ENCODE data around the gene NF1. TPM values are rescaled to one million over a fixed set of nuclear protein-coding genes. Genes with fewer than 3 reads are reported as not detected.

NF1 gene
- total and polyA plus RNA-seq, 2 of the 13 experiments (the other 11 are each of a cell fraction or from before 2014, with no cell fraction given) = 21.5 to 26.5 TPM

GRCh38 chr17:31048780-31049179 is 46.0 kb upstream of the NF1 start:
- CTCF ChIA-PET (ENCODE audit: low intra/inter-chr PET ratio, low total read pairs) = no interaction called here

GRCh38 chr17:31050948-31051347 is 43.8 kb upstream of the NF1 start:
- no peak overlapping the region for H3K27ac ChIP-seq (ENCODE audit: extremely low read length, insufficient read depth, low read length)
- no peak overlapping the region for H3K9ac ChIP-seq (ENCODE audit: insufficient read depth, low read depth, low read length)
- CTCF ChIA-PET (ENCODE audit: low intra/inter-chr PET ratio, low total read pairs) = no interaction called here
- no TSS peak for BruUV-seq (replicated peaks)
- no peak overlapping the region for H2AFZ ChIP-seq (ENCODE audit: low read length)
- H3K79me2 ChIP-seq (ENCODE audit: insufficient read depth, low read length) = no peaks in the 10 kb centered on the region
- no peaks in the 10 kb centered on the region; a peak in 2 of 5 replicates for H3K27me3 ChIP-seq (ENCODE audit: control insufficient read depth in 1 of 2, insufficient read depth in 2 of 2, low read length in 2 of 2)
- DNase-seq (ENCODE audit: low spot score) (no peak), FAIRE-seq (no peak), ATAC-seq (no peak)
- H3K36me3 ChIP-seq (replicated peaks in 1 of 2; ENCODE audit: control insufficient read depth in 1 of 2, insufficient read depth in 2 of 2, low read length in 2 of 2) = no peaks in the 10 kb centered on the region
- H3K4me1 ChIP-seq (ENCODE audit: insufficient read depth, low read length) = peaks cover 17% of the 10 kb centered on the region
- TF ChIP-seq IRX3 (CRISPR knock-in tag; IDR thresholded peaks at IDR 0.05; ENCODE audit: borderline replicate concordance, low read depth) (no peak), ZNF75D (CRISPR knock-in tag; IDR thresholded peaks at IDR 0.05; ENCODE audit: borderline replicate concordance) (no peak), ZNF547 (CRISPR knock-in tag; IDR thresholded peaks at IDR 0.05) (no peak), ZNF17 (CRISPR knock-in tag; IDR thresholded peaks at IDR 0.05) (no peak)
- no peak overlapping the region for H3K4me3 ChIP-seq (replicated peaks in 1 of 3; ENCODE audit: insufficient read depth in 1 of 3, low read depth in 2 of 3, low read length in 3 of 3)
- in situ Hi-C loops (cut with HindIII; ENCODE audit: extremely low pct_ligation_motif_present, low pct_unique_long_range_greater_than_20kb) = no loop called here
- H3K4me2 ChIP-seq (ENCODE audit: low read depth, low read length) = no peak overlapping the region
- WGBS (ENCODE audit: low lambda C conversion rate) = 68% methylated on average over 5 of the region's 9 CpGs
- no peaks in the 10 kb centered on the region for H4K20me1 ChIP-seq (ENCODE audit: insufficient read depth, low read length)
- no peaks in the 10 kb centered on the region for H3K9me3 ChIP-seq (ENCODE audit: low read length)
- intact Hi-C loops (cut with micrococcal nuclease; ENCODE audit: unreplicated experiment) = no loop called here
- POLR2A ChIA-PET = no interaction called here

More at GRCh38 chr17:31048780-31049179, 46.0 kb upstream of the NF1 start:
- ATAC-seq (no peak), FAIRE-seq (no peak), DNase-seq (ENCODE audit: low spot score) (no peak)
- TF ChIP-seq CEBPB (IDR thresholded peaks at IDR 0.05; ENCODE audit: borderline replicate concordance, low read depth, low read length) (peak; percentile 22; the same call in 1 of the 2 replicates), ZNF556 (CRISPR knock-in tag; IDR thresholded peaks at IDR 0.05; ENCODE audit: borderline replicate concordance) (no peak)
- intact Hi-C loops (cut with micrococcal nuclease; ENCODE audit: unreplicated experiment) = no loop called here
- H3K4me3 ChIP-seq (replicated peaks in 1 of 3; ENCODE audit: insufficient read depth in 1 of 3, low read depth in 2 of 3, low read length in 3 of 3) = no peak overlapping the region
- BruUV-seq (replicated peaks) = no TSS peak
- H3K9ac ChIP-seq (ENCODE audit: insufficient read depth, low read depth, low read length) = no peak overlapping the region
- no peak overlapping the region for H3K4me2 ChIP-seq (ENCODE audit: low read depth, low read length)
- POLR2A ChIA-PET = no interaction called here
- H3K79me2 ChIP-seq (ENCODE audit: insufficient read depth, low read length) = no peaks in the 10 kb centered on the region
- no peaks in the 10 kb centered on the region for H4K20me1 ChIP-seq (ENCODE audit: insufficient read depth, low read length)
- H2AFZ ChIP-seq (ENCODE audit: low read length) = no peak overlapping the region
- H3K27me3 ChIP-seq (ENCODE audit: control insufficient read depth in 1 of 2, insufficient read depth in 2 of 2, low read length in 2 of 2) = no peaks in the 10 kb centered on the region; a peak in 2 of 5 replicates
- no peaks in the 10 kb centered on the region for H3K9me3 ChIP-seq (ENCODE audit: low read length)
- H3K36me3 ChIP-seq (replicated peaks in 1 of 2; ENCODE audit: control insufficient read depth in 1 of 2, insufficient read depth in 2 of 2, low read length in 2 of 2) = no peaks in the 10 kb centered on the region
- H3K4me1 ChIP-seq (ENCODE audit: insufficient read depth, low read length) = peaks cover 17% of the 10 kb centered on the region
- no peak overlapping the region for H3K27ac ChIP-seq (ENCODE audit: extremely low read length, insufficient read depth, low read length)
- in situ Hi-C loops (cut with HindIII; ENCODE audit: extremely low pct_ligation_motif_present, low pct_unique_long_range_greater_than_20kb) = no loop called here
